Stomach (tissue), 9 donors: Measurements from ENCODE around the gene TRIM62. TPM values are rescaled to one million over a fixed set of nuclear protein-coding genes. Genes with fewer than 3 reads are reported as not detected.
A peak's percentile ranks its signal among the peaks of the same experiment; 100 is the strongest.

Source experiments
- DNase-seq, 2 donors: peaks; one replicate each; pipeline versions ENCODE4 v3.0.0 to v3.0.0-alpha.2; 2013 to 2019
- H3K27ac ChIP-seq, 5 donors: fragments of 200-600 bp in 4 of 5; sonication (generic) in 4 of 5; one replicate each; pipeline ENCODE4 v1.5.1; 2013 to 2019; ENCODE audit warnings: mild to moderate bottlenecking in 1 of 5, moderate library complexity in 1 of 5
- H3K27me3 ChIP-seq, 3 donors: fragments of 200-600 bp; sonication (generic); one replicate each; pipeline ENCODE4 v1.5.1; 2017 to 2019; ENCODE audit warnings: mixed run types in 1 of 3
- H3K36me3 ChIP-seq, 4 donors: fragments of 200-600 bp; sonication (generic); 1 replicate in 3 of 4; 2 replicates in 1 of 4; pipeline ENCODE4 v1.5.1; 2016 to 2019
- H3K4me1 ChIP-seq, 4 donors: fragments of 200-600 bp; sonication (generic); one replicate each; pipeline ENCODE4 v1.5.1; 2016 to 2019
- H3K4me3 ChIP-seq, 4 donors: fragments of 200-600 bp; sonication (generic) in 3 of 4; one replicate each; pipeline ENCODE4 v1.5.1; 2016 to 2019; ENCODE audit warnings: mild to moderate bottlenecking in 1 of 4
- H3K9me3 ChIP-seq, 4 donors: fragments of 200-600 bp; sonication (generic); one replicate each; pipeline ENCODE4 v1.5.1; 2016 to 2019
- CTCF ChIP-seq, 7 experiments: fragments of 450-650 bp in 4 of 7; fragments of 200-600 bp in 3 of 7; sonication (generic) in 3 of 7; IDR thresholded peaks; one replicate each; pipeline ENCODE4 v1.5.1; 2016 to 2019; ENCODE audit warnings: antibody characterized with exemption in 7 of 7, control low read depth in 2 of 7, mild to moderate bottlenecking in 1 of 7
- EP300 ChIP-seq: sonication (generic); formaldehyde crosslinking; IDR thresholded peaks from one replicate; pipeline ENCODE4 v1.6.1; 2017; ENCODE audit warnings: antibody characterized with exemption
- POLR2A ChIP-seq, 4 donors: fragments of 450-650 bp; IDR thresholded peaks; one replicate each; pipeline ENCODE4 v1.6.1; 2016; ENCODE audit warnings: antibody characterized with exemption in 4 of 4, control low read depth in 2 of 4, mild to moderate bottlenecking in 1 of 4, moderate library complexity in 1 of 4
- POLR2AphosphoS5 ChIP-seq, 3 donors: sonication (generic); formaldehyde crosslinking; IDR thresholded peaks; one replicate each; pipeline ENCODE4 v1.6.1; 2016; ENCODE audit warnings: antibody characterized with exemption in 3 of 3
- WGBS, 5 donors: extraction: QIAGEN DNeasy Blood & Tissue Kit in 3 of 5; methylation state at CpG; one replicate each; pipeline versions ENCODE4 v1.1.5 to v1.1.7; 2013 to 2018; 5-methylcytosine and 5-hydroxymethylcytosine counted together
- intact Hi-C: fragments of 100-400 bp; cut with DNase I; formaldehyde crosslinking; loops from one replicate; pipeline ENCODE4 v1.15.1; 2023; ENCODE audit warnings: low total_unique reads
- polyA plus RNA-seq, 3 donors: library from polyadenylated mRNA; stranded (reverse); fragments of 200-250 nt; gene quantifications; one replicate each; pipeline ENCODE4 v1.2.3, GENCODE V29; 2013
- total RNA-seq, 5 donors: library from RNA; depleted of rRNA; stranded (reverse); fragments of >200 nt; gene quantifications; one replicate each; pipeline versions ENCODE4 v1.1.0 to v1.2.3, GENCODE V29; 2014 to 2016
- donor health status: healthy with polysubstance abuse.
- donor health status: Bipolar disorder and iron deficiency.
- donor health status: healthy.

The TRIM62 gene
- total and polyA plus RNA-seq, 8 donors = 0.76 to 18.1 (median 3.1) TPM

GRCh38 chr1:33165209-33165608 is 16.6 kb downstream of the TRIM62 start:
- H3K27ac ChIP-seq = no peak overlapping the region
- no peaks in the 10 kb centered on the region for H3K9me3 ChIP-seq
- intact Hi-C loops = no loop called here
- TF ChIP-seq POLR2AphosphoS5 (IDR thresholded peaks at IDR 0.05) = no peak
- no peak for TF ChIP-seq CTCF (IDR thresholded peaks at IDR 0.05)
- no peak for TF ChIP-seq POLR2A (IDR thresholded peaks at IDR 0.05)
- no peak for TF ChIP-seq EP300
- H3K4me3 ChIP-seq = no peak overlapping the region
- no peak for DNase-seq
- no peaks in the 10 kb centered on the region for H3K27me3 ChIP-seq
- peaks cover 0 to 54% (median 28%) of the 10 kb centered on the region in 4 donors for H3K36me3 ChIP-seq
- WGBS, 5 donors = 84 to 91% (median 87%) methylated on average over 20 to 21 of the region's 21 CpGs
- H3K4me1 ChIP-seq = peaks cover 0 to 11% (median 6%) of the 10 kb centered on the region in 4 donors

- H3K27ac ChIP-seq = no peak overlapping the region
- TF ChIP-seq POLR2A (IDR thresholded peaks at IDR 0.05) (no peak), EP300 (no peak), POLR2AphosphoS5 (IDR thresholded peaks at IDR 0.05) (no peak), CTCF (IDR thresholded peaks at IDR 0.05) (no peak)
- peak in 1 of 2 donors; percentile 49 for DNase-seq
- H3K27me3 ChIP-seq = no peaks in the 10 kb centered on the region
- intact Hi-C loops = no loop called here
- H3K4me1 ChIP-seq = peaks cover 0 to 11% (median 6%) of the 10 kb centered on the region in 4 donors
- H3K9me3 ChIP-seq = no peaks in the 10 kb centered on the region
- 68 to 81% (median 75%) methylated on average over 13 to 14 of the region's 14 CpGs for WGBS, 5 donors
- no peak overlapping the region for H3K4me3 ChIP-seq
- H3K36me3 ChIP-seq = peaks cover 0 to 64% (median 38%) of the 10 kb centered on the region in 4 donors
These were observed 18.0 kb downstream of the TRIM62 start for GRCh38 chr1:33163621-33164519.

GRCh38 chr1:33162141-33162540 is 19.7 kb downstream of the TRIM62 start:
- no peak overlapping the region for H3K4me3 ChIP-seq
- H3K27me3 ChIP-seq = no peaks in the 10 kb centered on the region
- DNase-seq = no peak
- WGBS, 5 donors = 91 to 98% (median 94%) methylated on average over 2 of the region's 2 CpGs
- peaks cover 0 to 64% (median 46%) of the 10 kb centered on the region in 4 donors for H3K36me3 ChIP-seq
- peaks cover 0 to 11% (median 6%) of the 10 kb centered on the region in 4 donors for H3K4me1 ChIP-seq
- TF ChIP-seq CTCF (IDR thresholded peaks at IDR 0.05) (no peak), POLR2AphosphoS5 (IDR thresholded peaks at IDR 0.05) (no peak), EP300 (no peak), POLR2A (IDR thresholded peaks at IDR 0.05) (no peak)
- H3K9me3 ChIP-seq = no peaks in the 10 kb centered on the region
- H3K27ac ChIP-seq = no peak overlapping the region
- intact Hi-C loops = no loop called here

- Histone ChIP-seq H3K9me3 (no peaks in the 10 kb centered on the region), H3K36me3 (peaks cover 0 to 56% (median 49%) of the 10 kb centered on the region in 4 donors), H3K27ac (no peak overlapping the region), H3K27me3 (no peaks in the 10 kb centered on the region), H3K4me3 (no peak overlapping the region), H3K4me1 (peaks cover 2 to 15% (median 9%) of the 10 kb centered on the region in 4 donors)
- 39 to 66% (median 63%) methylated on average over 22 to 25 of the region's 25 CpGs for WGBS, 5 donors
- intact Hi-C loops = no loop called here
- TF ChIP-seq POLR2A (IDR thresholded peaks at IDR 0.05) = no peak
- TF ChIP-seq EP300 = no peak
- TF ChIP-seq POLR2AphosphoS5 (IDR thresholded peaks at IDR 0.05) = no peak
- TF ChIP-seq CTCF (IDR thresholded peaks at IDR 0.05) = no peak
- DNase-seq = peak in 1 of 2 donors; percentile 91
These were observed 20.7 kb downstream of the TRIM62 start for GRCh38 chr1:33161061-33161681.
